NCI-H1930 (cell line): ENCODE measurements around the gene UMAD1.

Experiments used
- DNase-seq, 2 experiments: peaks; one replicate each; lab custom pipeline; 2025; lab: John Stamatoyannopoulos, UW

Gene UMAD1

DNA sequence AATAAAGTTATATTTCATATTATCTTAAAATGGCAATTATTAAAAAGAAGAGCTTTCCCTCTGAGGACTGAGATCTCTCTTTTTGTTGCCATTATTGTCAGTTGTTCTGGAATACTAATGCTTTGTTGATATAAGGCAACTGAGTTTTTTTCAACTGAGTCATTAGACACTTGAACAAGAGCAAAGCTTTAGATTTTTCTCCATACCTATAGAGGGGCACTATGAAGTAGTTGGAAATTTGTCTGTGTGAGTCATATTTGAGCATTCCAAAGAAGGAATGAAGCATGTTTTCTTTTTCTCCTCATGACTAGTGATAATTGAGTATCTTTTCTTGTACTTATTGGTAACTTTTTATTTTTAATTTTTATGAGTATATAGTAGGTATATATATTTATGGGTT is 53.3 kb downstream of the UMAD1 start:
- no peak for DNase-seq

DNA sequence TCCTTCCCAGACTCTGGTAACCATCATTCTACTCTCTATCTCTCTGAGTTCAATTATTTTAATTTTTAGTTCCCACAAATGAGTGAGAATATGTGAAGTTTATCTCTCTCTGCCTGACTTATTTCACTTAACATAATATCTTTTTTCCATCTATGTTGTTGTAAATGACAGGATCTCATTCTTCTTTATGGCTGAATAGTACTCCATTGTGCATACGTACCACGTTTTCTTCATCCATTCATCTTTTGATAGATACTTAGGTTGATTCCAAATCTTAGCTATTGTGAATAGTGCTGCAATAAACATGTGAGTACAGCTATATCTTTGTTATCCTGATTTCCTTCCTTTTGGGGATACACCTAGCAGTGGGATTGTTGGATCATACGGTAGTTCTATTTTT is 54.0 kb downstream of the UMAD1 start:
- no peak for DNase-seq

DNA sequence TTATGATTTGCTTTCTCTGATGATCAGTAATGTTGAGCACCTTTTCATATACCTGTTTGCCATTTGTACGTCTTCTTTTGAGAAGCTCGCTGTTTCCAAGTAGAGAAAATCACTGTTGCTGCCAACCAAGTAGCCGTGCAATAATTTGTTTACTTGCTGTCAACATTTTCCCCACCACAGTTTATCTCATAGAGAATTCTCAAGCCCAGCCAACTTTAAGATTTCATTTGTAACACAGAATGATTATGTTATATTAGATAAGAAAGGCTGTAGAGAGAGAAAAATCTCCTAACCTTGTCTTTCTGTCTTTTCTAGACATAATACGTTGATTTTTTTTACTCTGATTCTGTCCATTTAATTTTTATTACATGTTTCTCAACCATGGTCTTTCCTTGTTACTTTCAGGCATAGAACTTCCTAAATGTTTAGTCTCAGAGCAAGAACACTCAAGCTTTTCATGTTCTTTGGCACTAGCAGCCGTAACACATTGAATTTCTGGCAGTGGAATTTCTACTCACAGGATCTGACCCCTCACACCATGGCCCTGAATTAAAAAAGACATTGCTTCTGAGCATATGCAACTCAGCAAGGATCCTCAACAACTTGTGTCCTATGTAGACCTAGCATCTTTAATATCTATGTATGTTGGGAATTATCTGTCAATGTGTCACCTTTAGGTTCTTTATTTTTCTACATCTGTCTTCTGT is 54.7 kb downstream of the UMAD1 start:
- DNase-seq = no peak

DNA sequence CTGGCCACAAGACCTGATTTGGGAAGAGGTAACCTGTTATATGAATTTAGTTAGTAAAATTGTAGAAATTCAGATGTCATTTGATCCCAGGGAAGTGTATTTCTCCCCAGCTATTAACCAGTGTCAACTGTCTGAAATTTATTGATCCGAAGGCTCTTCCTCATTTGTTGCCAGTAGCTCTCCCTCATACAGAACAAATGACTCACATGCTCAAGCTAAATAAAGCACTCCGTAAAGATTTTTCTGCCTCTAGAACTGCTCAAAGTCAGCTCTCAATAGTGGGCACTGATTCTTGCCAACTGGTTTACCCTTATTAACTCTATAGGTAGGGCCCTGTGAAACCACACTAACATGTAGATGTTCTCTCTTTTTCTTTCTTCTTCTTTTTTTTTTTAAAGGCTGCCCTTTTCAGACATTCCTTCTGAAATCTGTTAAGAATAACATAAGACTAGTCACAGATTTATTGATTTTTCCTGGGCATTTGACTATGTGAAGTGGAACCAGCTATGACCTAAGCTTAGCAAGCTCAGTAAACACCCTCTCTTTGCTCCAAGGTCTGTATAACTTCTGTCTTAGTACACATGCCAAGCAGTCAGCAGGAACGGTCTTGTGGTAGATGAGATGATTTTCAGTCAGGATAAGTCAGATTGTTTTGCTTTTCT is 56.0 kb downstream of the UMAD1 start:
- no peak for DNase-seq

DNA sequence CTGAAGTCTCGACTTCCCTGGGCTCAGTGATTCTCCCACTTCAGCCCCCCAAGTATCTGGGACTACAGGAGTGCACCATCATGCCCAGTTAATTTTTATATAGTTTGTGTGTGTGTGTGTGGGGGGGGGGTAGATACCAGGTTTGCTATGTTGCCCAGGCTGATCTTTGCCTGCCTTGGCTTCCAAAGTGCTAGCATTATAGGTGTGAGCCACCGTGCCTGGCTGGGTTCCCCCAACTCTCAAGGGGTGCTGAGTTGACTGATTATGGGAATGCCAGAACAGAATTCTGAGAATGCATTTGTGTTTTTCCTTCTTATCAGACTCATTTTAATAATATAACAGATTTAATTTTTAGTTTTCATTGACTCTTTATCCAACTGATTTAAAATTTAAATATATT is 58.4 kb downstream of the UMAD1 start:
- DNase-seq = no peak

DNA sequence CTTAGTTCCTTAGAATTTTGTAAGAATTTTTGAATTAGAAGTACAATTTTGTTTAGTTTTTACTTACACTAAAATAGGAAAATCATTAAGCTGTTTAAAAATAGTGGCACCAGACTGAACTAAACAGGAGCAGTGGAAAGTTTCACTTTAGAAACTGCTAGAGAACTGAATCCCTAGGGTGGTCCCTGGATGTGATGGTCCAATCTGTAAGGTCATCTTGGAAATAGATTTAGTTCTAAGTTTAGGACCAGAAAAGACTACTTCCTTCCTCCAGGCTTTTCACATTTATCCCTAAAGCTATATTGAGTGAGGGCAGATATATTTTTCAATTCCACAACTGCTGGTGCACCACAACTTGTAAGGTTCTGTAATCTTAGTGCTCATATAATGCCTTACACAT is 58.8 kb downstream of the UMAD1 start:
- no peak for DNase-seq

DNA sequence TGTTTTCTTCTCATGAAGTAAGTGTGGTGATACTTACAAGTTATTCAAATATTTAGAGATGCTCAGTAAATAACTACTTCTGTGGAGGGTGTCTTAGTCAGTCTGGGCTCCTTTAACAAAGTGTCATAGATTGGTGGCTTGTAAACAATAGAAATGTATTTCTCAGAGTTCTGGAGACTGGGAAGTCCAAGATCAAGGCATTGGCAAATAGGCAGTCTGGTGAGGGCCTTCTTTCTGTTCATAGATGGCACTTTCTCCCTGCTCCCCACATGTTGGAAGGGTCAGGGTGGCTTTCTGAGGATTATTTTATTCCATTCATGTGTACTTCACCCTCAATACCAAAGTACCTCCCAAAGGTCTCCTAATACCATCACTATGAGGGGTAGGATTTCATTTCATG is 59.4 kb downstream of the UMAD1 start:
- no peak for DNase-seq

DNA sequence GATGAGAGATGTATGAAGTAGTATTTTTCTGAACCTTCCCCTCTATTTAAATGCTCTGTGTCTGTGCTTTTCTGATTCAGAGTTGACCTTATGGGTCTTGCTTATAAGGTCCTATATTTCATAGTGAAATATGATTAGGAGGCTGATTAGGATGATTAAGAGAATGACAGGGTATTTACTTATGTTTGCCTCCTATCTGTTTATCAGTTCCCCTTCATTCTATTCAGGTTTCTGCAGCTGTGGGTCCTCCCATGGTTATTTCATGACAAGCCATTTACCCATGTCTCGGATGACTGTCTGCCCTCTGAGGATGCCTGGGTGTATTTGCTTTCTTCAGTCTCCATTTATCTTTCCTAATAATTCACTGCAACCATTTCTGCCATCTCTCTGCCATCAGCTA is 61.0 kb downstream of the UMAD1 start:
- peak in 1 of 2 experiments; percentile 46 for DNase-seq

DNA sequence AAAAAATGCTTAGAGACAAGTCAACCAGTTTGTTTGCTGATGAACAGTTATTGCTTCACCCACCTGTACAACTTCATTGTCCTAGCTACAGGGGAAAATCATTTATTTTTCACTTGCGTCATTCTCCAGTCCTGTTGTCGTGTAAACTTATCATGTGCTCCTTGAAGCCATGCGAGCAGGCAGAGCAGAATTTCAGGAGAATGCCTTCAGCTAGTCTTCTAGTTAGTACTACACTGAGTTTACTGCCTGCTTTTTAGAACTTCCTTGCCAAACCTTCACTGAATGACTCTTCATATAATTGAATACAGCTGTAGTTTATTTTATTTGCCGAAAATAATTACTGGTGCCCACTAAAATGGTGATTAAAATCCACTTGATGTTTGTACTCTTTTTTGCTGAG is 62.3 kb downstream of the UMAD1 start:
- DNase-seq = no peak

DNA sequence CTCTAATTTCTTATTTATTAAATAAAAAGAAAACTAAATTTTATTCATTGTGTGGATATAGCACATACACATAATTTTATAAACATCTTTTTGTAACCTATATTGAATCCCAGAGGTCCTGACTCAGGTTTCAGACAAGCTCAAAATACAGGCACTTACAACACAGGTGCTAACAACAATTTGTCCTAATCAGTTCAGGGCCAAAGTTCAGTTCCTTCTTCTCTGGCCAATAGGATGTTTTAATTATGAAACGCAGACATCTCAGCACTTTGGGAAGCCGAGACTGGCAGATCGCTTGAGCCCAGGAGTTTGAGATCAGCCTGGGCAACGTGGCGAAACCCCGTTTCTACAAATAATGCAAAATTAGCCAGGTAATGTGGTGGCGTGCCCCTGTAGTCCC is 62.9 kb downstream of the UMAD1 start:
- DNase-seq = no peak

DNA sequence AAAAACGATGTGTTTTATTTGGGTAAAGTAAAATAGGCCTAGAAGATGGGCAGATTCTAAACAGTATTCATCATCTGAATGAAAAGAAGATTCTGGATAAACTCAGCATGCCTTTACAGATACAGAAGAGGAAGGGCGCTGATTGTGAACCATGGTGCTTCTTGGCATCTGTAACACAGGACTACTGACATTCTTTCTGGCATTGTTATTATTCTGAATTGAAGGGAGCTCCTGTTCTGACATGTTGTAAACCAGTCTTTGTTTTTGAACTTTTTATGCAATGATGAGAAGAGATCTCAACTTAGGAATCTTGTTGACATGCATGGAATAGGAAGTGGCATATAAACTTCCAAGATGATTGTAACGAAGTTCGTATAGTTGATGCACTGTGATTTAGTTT is 64.3 kb downstream of the UMAD1 start:
- DNase-seq = no peak

DNA sequence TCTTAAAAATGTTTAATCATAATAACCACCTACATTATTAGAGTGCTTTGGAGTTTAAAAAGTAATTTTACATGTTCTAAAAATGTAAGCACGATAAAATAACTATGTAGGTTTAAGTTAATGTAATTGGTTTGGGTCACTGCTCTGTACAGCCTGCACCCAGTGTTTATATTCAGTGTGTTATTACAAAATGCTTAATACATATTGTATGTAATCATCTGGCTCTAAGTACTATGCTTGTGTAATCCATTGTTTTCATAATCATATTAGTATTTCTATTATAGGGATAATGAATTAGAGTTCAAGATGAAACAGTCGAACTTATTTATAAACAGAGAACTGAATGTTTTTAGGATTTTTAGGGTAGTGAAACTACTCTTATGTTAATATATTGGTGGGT is 64.8 kb downstream of the UMAD1 start:
- no peak for DNase-seq

DNA sequence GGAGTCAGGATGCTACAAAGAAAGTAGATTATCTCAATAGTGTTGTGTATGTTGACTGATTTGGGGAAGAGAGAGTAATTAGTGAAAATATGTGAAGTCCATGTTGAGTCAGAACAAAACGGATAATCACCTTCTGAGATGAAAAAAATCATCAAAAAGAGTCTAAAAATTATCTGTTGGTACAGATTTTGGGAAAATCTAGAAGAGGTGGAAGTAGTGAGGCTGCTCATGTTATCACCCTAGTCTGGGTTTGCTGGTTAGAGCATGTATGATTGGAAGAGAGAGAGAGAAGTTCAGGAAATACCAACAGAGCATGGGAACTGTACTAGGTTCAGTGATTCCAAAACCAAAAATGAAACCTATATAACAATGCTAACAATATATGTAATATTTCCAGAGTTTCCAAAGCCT is 65.6 kb downstream of the UMAD1 start:
- no peak for DNase-seq

DNA sequence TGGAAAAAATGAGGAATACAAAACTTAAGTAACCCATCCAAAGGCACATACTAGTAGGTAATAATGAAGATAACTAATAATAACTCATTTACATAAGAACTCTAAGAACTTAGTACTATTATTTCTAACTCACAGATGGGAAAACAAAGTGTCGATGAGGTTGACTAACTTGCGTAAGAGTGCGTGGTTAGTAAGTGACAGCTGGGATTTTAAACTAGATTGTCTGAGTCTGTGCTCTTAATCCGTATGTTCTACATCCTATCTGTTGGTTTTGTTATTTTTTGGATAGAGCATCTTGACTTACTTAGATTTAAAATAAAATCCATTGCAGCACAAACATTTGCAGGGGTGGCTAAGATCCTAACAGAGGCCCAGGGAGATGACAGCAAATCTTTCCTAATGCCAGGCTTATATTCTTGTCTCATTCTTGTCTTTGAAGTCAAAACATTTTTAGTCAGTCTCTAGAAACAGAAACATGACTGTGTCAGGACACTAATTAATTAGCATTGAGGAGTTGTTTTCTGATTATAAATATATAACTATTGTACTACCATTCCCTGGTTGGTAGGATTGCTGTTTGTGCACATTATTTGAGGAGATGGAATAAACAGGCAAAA is 66.1 kb downstream of the UMAD1 start:
- DNase-seq = no peak

DNA sequence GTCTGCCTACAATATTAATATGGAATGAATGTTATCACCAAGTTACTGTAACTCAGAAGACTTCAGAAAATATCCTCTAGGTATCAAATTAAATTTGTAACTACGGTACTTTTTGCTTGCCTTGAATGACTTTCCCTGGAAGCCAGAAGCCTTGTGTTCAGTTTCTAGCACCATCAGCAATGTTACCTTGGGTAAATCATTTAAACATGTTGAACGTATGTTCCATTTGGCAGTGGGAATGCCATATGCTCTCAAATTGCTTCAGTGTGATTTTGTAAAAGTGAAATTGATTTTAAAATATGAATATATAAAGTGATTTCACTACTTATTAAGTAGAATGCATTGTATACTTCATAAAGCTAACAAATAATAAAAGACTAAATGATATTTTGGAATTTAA is 66.7 kb downstream of the UMAD1 start:
- no peak for DNase-seq

DNA sequence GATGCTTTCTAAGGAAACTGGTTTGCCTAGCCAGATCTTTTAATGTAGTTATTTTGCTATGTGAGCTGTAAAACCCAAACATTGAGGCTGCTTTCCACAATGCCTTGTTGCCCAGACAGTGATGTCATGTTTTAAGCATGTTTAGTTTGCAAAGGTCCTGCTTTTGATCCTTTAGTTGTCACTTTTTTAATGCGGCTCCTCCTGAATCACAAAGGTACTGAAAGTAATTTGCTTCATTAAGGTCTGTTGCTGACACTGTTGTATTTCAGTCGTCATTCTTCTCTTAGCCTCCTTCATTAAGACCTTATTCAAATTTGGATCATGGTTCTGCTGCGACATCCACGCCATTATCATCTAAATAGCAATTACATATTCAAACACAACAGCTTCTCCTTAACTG is 67.3 kb downstream of the UMAD1 start:
- peak; percentile 15 to 35 for DNase-seq

DNA sequence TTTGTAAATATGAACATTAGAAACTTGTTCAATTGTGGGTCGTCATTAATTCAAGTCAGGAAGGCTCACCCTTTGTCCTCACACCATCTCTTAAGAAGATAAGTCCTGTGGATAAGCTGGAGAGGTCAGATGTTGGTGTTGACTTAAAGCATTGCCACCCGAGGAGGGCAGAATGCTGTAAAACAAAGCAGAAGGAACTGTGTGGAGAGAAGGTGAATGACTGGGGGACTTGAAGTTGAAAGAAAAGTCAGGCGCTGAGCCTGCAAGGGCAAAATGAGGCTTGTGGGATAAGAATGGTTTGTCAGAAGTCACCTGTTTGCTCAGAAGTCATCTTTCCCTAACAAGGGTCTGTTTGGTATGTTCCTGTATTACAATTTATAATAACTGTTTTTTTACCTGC is 68.7 kb downstream of the UMAD1 start:
- DNase-seq = no peak

DNA sequence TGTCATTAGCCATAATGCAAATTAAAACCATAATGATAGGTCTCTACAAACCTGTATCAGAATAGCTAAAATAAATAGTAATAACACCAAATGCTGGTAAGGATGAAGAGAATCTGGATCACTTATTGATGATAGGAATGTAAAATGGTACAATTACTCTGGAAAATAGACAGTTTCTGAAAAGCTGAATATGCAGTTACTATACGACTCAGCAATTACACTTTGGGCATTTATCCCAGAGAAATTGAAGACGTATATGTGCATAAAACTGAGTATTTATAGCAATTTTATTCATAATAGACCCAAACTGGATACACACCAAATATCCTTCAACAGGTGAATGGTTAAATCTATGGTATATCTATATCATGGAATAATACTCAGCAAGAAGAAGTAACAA is 69.9 kb downstream of the UMAD1 start:
- no peak for DNase-seq

DNA sequence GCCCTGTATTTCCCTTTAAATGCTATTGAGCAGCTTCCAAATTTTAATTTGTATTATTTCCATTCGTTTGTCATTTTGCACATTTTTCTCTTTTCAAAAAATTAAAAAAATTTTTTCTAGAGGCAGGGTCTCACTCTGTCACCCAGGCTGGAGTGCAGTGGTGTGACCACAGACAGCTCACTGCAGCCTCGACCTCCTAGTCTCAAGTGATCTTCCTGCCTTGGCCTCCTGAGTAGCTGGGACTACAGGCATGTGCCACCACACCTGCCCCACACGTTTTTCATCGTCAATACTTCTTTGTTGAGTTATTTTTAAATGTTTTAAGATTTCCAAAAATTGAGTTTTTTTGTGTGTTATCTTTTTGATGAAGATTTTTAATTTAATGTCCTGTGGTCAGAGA is 73.2 kb downstream of the UMAD1 start:
- DNase-seq = no peak

DNA sequence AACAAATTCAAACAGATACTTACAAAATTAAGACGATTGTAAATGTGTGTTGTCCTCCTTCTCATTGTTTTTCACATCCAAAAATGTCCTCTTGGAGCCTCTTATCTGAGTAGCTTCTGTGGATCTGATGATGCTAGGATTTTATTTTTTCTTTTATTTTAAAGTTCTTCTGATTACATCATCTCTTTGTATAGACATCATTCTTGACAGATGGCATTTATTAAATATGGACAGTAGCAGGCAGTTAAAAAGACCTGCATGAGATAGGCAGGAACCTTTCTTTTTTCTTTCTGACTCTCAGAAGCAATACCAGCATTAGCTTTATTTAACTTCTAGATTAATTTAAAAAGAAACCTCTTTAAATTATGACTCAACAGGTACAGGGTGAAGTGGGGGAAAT is 77.9 kb downstream of the UMAD1 start, which contains the start of gene RPA3:
RPA3 (minus strand) TSS at position 116 of the 400 bp plus-strand sequence. CDS start 78,189 bp downstream, outside the sequence.
- no peak for DNase-seq

DNA sequence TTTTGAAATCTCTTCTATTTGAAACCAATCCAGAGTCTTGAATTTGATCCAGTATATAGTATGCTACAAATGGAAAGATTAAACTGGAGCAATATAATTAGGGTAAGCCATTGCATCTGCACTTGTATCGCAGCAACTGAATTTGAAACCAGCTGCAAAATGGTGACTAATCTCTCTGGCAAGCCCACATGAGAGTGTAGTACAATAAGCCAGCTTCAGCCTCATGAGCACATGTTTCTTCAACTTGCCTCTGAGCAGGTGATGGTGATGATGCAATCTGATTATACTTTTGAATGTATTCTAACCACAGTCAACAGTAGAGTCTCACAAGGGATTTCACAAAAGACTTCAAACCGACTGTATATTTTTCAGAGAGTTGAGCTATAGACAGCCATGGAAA is 78.7 kb downstream of the UMAD1 start:
- DNase-seq = peak; percentile 92 to 93

DNA sequence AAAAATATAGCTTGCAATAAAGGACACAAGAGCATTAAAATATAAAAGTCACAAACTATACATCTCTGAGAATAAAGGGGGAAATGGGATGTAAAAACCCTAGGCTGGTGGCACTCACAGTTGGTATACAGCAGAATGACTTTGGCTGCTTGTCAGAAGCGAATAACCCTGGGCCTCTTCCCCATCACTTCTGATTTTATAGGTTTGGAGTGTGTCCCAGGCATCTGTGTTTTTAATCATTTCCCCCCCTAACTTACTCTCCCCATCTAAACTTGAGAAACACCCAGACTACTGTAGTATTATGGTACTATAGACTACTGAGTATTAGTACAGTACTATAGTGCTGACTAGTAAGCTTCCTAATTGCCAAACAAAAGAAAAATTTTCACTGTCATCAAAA is 79.6 kb downstream of the UMAD1 start:
- peak in 1 of 2 experiments; percentile 32 for DNase-seq
